ENCODE measurements around the gene RTL10. TPM values are rescaled to one million over a fixed set of nuclear protein-coding genes. Genes with fewer than 3 reads are reported as not detected.
A peak's percentile ranks its signal among the peaks of the same experiment; 100 is the strongest.

The RTL10 gene
- total RNA-seq, 4 donors from 2014 or later: 3.5 to 12.8 (median 5.0) TPM

GRCh38 chr22:19824212-19824925 is 30.3 kb downstream of the RTL10 start:
- Histone ChIP-seq H3K9me3 (no peaks in the 10 kb centered on the region), H3K27ac (no peak overlapping the region), H3K36me3 (no peaks in the 10 kb centered on the region), H3K4me1 (peaks cover 6 to 11% of the 10 kb centered on the region in 2 donors), H3K27me3 (no peaks in the 10 kb centered on the region), H3K4me3 (no peak overlapping the region)
- in situ Hi-C loops (cut with MboI; ENCODE audit: low sequenced_read_pairs in 4 of 4): no loop called here
- intact Hi-C loops (cut with DNase I; ENCODE audit: low total_unique reads): no loop called here
- DNase-seq (no peak), ATAC-seq (peak; percentile 49 to 54)
- TF ChIP-seq CTCF (IDR thresholded peaks at IDR 0.05 in 4 of 5, conservative IDR thresholded peaks at IDR 0.05 in 1 of 5) (no peak), POLR2A (IDR thresholded peaks at IDR 0.05) (no peak)

GRCh38 chr22:19823902-19824211 is 30.8 kb downstream of the RTL10 start:
- Histone ChIP-seq H3K4me3 (no peak overlapping the region), H3K4me1 (peaks cover 6 to 11% of the 10 kb centered on the region in 2 donors), H3K27ac (no peak overlapping the region), H3K36me3 (no peaks in the 10 kb centered on the region), H3K9me3 (no peaks in the 10 kb centered on the region), H3K27me3 (no peaks in the 10 kb centered on the region)
- in situ Hi-C loops (cut with MboI; ENCODE audit: low sequenced_read_pairs in 4 of 4): no loop called here
- intact Hi-C loops (cut with DNase I; ENCODE audit: low total_unique reads): no loop called here
- no peak for ATAC-seq
- no peak for DNase-seq
- TF ChIP-seq POLR2A (IDR thresholded peaks at IDR 0.05): no peak

- in situ Hi-C loops (cut with MboI; ENCODE audit: low sequenced_read_pairs in 4 of 4) (no loop called here), intact Hi-C loops (cut with DNase I; ENCODE audit: low total_unique reads) (no loop called here)
- Histone ChIP-seq H3K36me3 (no peaks in the 10 kb centered on the region), H3K4me1 (peaks cover 6 to 11% of the 10 kb centered on the region in 2 donors), H3K27me3 (no peaks in the 10 kb centered on the region), H3K4me3 (no peak overlapping the region), H3K9me3 (no peaks in the 10 kb centered on the region), H3K27ac (no peak overlapping the region)
- TF ChIP-seq POLR2A (IDR thresholded peaks at IDR 0.05) (no peak), CTCF (IDR thresholded peaks at IDR 0.05 in 4 of 5, conservative IDR thresholded peaks at IDR 0.05 in 1 of 5) (no peak)
- ATAC-seq (no peak), DNase-seq (no peak)
Measured at GRCh38 chr22:19823191-19823901, 31.3 kb downstream of the RTL10 start.

GRCh38 chr22:19822301-19823117 is 32.2 kb downstream of the RTL10 start:
- in situ Hi-C loops (cut with MboI; ENCODE audit: low sequenced_read_pairs in 4 of 4) (no loop called here), intact Hi-C loops (cut with DNase I; ENCODE audit: low total_unique reads) (no loop called here)
- no peak for ATAC-seq
- Histone ChIP-seq H3K4me3 (no peak overlapping the region), H3K27ac (no peak overlapping the region), H3K36me3 (no peaks in the 10 kb centered on the region), H3K27me3 (no peaks in the 10 kb centered on the region), H3K4me1 (peaks cover 6 to 11% of the 10 kb centered on the region in 2 donors), H3K9me3 (no peaks in the 10 kb centered on the region)
- no peak for DNase-seq
- TF ChIP-seq POLR2A (IDR thresholded peaks at IDR 0.05): no peak
- TF ChIP-seq CTCF (IDR thresholded peaks at IDR 0.05 in 4 of 5, conservative IDR thresholded peaks at IDR 0.05 in 1 of 5): no peak

Data from gastrocnemius medialis (tissue), 4 donors.